K562 (cell line): Measurements from ENCODE around the gene AIFM3. TPM values are rescaled to one million over a fixed set of nuclear protein-coding genes. Genes with fewer than 3 reads are reported as not detected.

ENCODE experiments used
- CEBPG ChIP-seq, 3 experiments: fragments of 200-800 bp in 1 of 3; sonication (Bioruptor generic) in 1 of 3; sonication (generic) in 1 of 3; formaldehyde crosslinking in 1 of 3; IDR thresholded peaks in 2 of 3; conservative IDR thresholded peaks in 1 of 3; 2 replicates each; pipeline versions ENCODE4 v1.6.1 to v1.8.0; 2016 to 2022; ENCODE audit warnings: missing compliant biosample characterization in 2 of 3, missing genetic modification characterization in 2 of 3, mild to moderate bottlenecking in 1 of 3, missing genetic modification reagents in 1 of 3
- ESRRB ChIP-seq: fragments of 250-450 bp; sonication (Bioruptor Pico); IDR thresholded peaks from 2 replicates; pipeline ENCODE4 v1.5.0; 2020; ENCODE audit warnings: mild to moderate bottlenecking, moderate library complexity, borderline replicate concordance
- FOXP1 ChIP-seq: sonication (generic); formaldehyde crosslinking; IDR thresholded peaks from 2 replicates; pipeline ENCODE4 v1.8.0; 2022; ENCODE audit warnings: mild to moderate bottlenecking, missing genetic modification reagents
- KAT8 ChIP-seq: fragments of 450-650 bp; IDR thresholded peaks from 2 replicates; pipeline ENCODE4 v1.6.1; 2016; ENCODE audit warnings: low read depth, mild to moderate bottlenecking
- KLF10 ChIP-seq: fragments of 250-450 bp; sonication (Bioruptor Pico); IDR thresholded peaks from 2 replicates; pipeline ENCODE4 v1.6.1; 2021; ENCODE audit warnings: matching md5 sums
- MTA3 ChIP-seq: fragments of 450-650 bp; formaldehyde crosslinking; IDR thresholded peaks from 2 replicates; pipeline ENCODE4 v1.6.1; 2017; ENCODE audit warnings: mild to moderate bottlenecking, borderline replicate concordance
- PRMT5 ChIP-seq: sonication (generic); formaldehyde crosslinking; IDR thresholded peaks from 2 replicates; pipeline ENCODE4 v1.5.0; 2020; ENCODE audit warnings: missing genetic modification reagents
- RFX1 ChIP-seq: fragments of 450-650 bp; IDR thresholded peaks from 2 replicates; pipeline ENCODE4 v1.6.1; 2016; ENCODE audit warnings: mild to moderate bottlenecking, moderate library complexity
- SETDB1 ChIP-seq: IDR thresholded peaks from one replicate; pipeline ENCODE4 v1.6.1; 2012; ENCODE audit warnings: low read length, control low read depth, inconsistent platforms
- SREBF2 ChIP-seq: sonication (generic); formaldehyde crosslinking; IDR thresholded peaks from 2 replicates; pipeline ENCODE4 v1.4.0; 2020; ENCODE audit warnings: mild to moderate bottlenecking, missing genetic modification reagents
- STAT5A ChIP-seq: IDR thresholded peaks from 2 replicates; pipeline ENCODE4 v1.6.1; 2012; ENCODE audit warnings: low read length, inconsistent platforms, borderline replicate concordance
- TBP ChIP-seq: optimal IDR thresholded peaks from 2 replicates; pipeline ENCODE3; 2011; ENCODE audit warnings: low read depth, low read length, improper control_type of control experiment
- TRIM28 ChIP-seq: fragments of 450-650 bp; IDR thresholded peaks from 2 replicates; pipeline ENCODE4 v1.6.1; 2017
- XRCC5 ChIP-seq: fragments of 200-400 bp; formaldehyde crosslinking; IDR thresholded peaks from 2 replicates; pipeline ENCODE4 v1.6.1; 2017; ENCODE audit warnings: low read depth, mild to moderate bottlenecking, low read length
- ZBTB33 ChIP-seq: sonication (generic); formaldehyde crosslinking; IDR thresholded peaks from 2 replicates; pipeline ENCODE4 v1.8.1; 2023; ENCODE audit warnings: mild to moderate bottlenecking, missing genetic modification reagents
- ZNF445 ChIP-seq: fragments of 250-450 bp; sonication (Bioruptor Pico); IDR thresholded peaks from 2 replicates; pipeline ENCODE4 v1.4.0; 2020; ENCODE audit warnings: low read depth, mild to moderate bottlenecking, moderate library complexity
- ZNF707 ChIP-seq: fragments of 250-450 bp; sonication (Bioruptor Pico); conservative IDR thresholded peaks from 2 replicates; pipeline ENCODE4 v1.8.0; 2022; ENCODE audit warnings: inconsistent platforms, mild to moderate bottlenecking, moderate library complexity
- polyA plus RNA-seq, 8 experiments: library from polyadenylated mRNA; depleted of rRNA in 4 of 8; stranded (reverse) in 5 of 8; unstranded in 3 of 8; fragments of >200 nt; fragmentation: Nextera tagmentation in 2 of 8; fragmentation: Illumina TruSeq in 1 of 8; extraction: Ambion mirVana in 2 of 8; extraction: Trizol in 1 of 8; gene quantifications; 2 replicates each; pipeline versions ENCODE4 v1.2.1 to v1.2.3, GENCODE V29; 2011 to 2014; ENCODE audit warnings: inconsistent platforms in 1 of 8, missing spikeins in 1 of 8
- total RNA-seq, 7 experiments: library from RNA; depleted of rRNA in 6 of 7; stranded (reverse); fragments of >200 nt in 6 of 7; fragmentation: Illumina TruSeq in 2 of 7; extraction: Trizol in 2 of 7; gene quantifications; 2 replicates each; pipeline versions ENCODE4 v1.2.1 to v1.2.3, GENCODE V29; 2011 to 2021; ENCODE audit warnings: low replicate concordance in 1 of 7
- TF ChIP-seq, protein P1 (sequence below): fragments of 250-450 bp; sonication (Bioruptor Pico); IDR thresholded peaks from 2 replicates; pipeline ENCODE4 v1.9.0; 2021; ENCODE audit warnings: mild to moderate bottlenecking
- TF ChIP-seq, protein P2 (sequence below): fragments of 450-650 bp; formaldehyde crosslinking; IDR thresholded peaks from 2 replicates; pipeline ENCODE4 v1.4.0; 2020; ENCODE audit warnings: mild to moderate bottlenecking, mixed read lengths
- TF ChIP-seq, protein P3 (sequence below): fragments of 250-450 bp; sonication (Bioruptor Pico); IDR thresholded peaks from 2 replicates; pipeline ENCODE4 v1.9.0; 2021; ENCODE audit warnings: mild to moderate bottlenecking, inconsistent platforms
- TF ChIP-seq, protein P4 (sequence below): fragments of 250-450 bp; sonication (Bioruptor Pico); IDR thresholded peaks from 2 replicates; pipeline ENCODE4 v1.8.0; 2022; ENCODE audit warnings: moderate library complexity, mild to moderate bottlenecking, inconsistent platforms

Gene AIFM3
- total and polyA plus RNA-seq, 9 of the 15 experiments (the other 6 are each of a cell fraction or from before 2014, with no cell fraction given): 0.03 to 0.20 (median 0.07) TPM; not detected in 1

DNA sequence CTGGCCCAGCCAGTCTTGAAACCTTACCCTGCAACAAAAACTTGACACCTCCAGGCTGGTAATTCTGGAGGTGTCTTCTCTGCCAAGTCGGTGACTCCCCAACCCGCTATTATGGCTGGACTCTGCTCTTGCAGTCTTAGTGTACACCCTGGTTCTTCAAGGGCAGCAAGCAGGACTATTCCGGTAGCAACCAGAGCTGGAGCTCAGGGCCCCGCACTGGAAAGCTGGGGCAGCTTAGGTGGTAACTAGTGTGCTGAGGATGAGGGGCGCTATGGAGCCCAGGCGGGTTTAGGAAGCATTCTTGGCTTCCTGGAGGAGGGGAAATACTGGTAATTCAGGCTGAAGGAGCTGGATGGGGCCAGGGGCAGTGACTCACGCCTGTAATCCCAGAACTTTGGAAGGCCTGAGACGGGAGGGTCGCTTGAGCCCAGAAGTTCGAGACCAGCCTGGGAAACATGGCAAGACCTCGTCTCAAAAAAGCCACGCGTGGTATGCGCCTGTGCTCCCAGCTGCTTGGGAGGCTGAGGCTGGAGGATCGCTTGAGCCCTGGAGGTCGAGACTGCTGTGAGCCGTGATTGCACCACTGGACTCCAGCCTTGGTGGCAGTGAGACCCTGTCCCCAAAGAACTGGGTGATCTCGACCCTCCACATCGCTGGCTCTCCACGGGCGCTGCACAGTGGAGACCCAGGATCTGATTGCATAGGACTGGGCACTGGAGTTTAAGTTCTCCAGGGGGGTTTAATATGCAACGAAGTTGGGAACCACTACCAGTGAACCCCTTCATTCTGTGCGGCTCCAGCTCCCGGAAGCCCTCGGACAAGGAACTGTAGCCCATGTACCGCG lies 10.6 kb upstream of the AIFM3 start (continued):
- TF ChIP-seq, protein P1, sequence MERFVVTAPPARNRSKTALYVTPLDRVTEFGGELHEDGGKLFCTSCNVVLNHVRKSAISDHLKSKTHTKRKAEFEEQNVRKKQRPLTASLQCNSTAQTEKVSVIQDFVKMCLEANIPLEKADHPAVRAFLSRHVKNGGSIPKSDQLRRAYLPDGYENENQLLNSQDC (CRISPR knock-in tag): peak; percentile 28
- no peak for TF ChIP-seq TRIM28
- TF ChIP-seq TBP: no peak
- TF ChIP-seq MTA3: no peak
- no peak for TF ChIP-seq ESRRB (CRISPR knock-in tag)
- TF ChIP-seq SREBF2 (CRISPR knock-in tag): no peak
- TF ChIP-seq CEBPG (CRISPR knock-in tag; IDR thresholded peaks at IDR 0.05): peak; percentile 43; the same call in 1 of the 2 replicates
- TF ChIP-seq CEBPG (tag; conservative IDR thresholded peaks at IDR 0.05 in 1 of 2, IDR thresholded peaks at IDR 0.05 in 1 of 2): no peak
- TF ChIP-seq ZNF707: no peak
- TF ChIP-seq FOXP1: 0 out of 2 replicates have a peak, but pooled peaks have one; percentile 54
- TF ChIP-seq RFX1: no peak
- TF ChIP-seq, protein P2, sequence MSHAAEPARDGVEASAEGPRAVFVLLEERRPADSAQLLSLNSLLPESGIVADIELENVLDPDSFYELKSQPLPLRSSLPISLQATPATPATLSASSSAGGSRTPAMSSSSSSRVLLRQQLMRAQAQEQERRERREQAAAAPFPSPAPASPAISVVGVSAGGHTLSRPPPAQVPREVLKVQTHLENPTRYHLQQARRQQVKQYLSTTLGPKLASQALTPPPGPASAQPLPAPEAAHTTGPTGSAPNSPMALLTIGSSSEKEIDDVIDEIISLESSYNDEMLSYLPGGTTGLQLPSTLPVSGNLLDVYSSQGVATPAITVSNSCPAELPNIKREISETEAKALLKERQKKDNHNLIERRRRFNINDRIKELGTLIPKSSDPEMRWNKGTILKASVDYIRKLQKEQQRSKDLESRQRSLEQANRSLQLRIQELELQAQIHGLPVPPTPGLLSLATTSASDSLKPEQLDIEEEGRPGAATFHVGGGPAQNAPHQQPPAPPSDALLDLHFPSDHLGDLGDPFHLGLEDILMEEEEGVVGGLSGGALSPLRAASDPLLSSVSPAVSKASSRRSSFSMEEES: peak; percentile 23; the same call in 1 of the 2 replicates
- peak; percentile 96 for TF ChIP-seq ZBTB33
- TF ChIP-seq, protein P3, sequence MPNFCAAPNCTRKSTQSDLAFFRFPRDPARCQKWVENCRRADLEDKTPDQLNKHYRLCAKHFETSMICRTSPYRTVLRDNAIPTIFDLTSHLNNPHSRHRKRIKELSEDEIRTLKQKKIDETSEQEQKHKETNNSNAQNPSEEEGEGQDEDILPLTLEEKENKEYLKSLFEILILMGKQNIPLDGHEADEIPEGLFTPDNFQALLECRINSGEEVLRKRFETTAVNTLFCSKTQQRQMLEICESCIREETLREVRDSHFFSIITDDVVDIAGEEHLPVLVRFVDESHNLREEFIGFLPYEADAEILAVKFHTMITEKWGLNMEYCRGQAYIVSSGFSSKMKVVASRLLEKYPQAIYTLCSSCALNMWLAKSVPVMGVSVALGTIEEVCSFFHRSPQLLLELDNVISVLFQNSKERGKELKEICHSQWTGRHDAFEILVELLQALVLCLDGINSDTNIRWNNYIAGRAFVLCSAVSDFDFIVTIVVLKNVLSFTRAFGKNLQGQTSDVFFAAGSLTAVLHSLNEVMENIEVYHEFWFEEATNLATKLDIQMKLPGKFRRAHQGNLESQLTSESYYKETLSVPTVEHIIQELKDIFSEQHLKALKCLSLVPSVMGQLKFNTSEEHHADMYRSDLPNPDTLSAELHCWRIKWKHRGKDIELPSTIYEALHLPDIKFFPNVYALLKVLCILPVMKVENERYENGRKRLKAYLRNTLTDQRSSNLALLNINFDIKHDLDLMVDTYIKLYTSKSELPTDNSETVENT (CRISPR knock-in tag): peak; percentile 47; the same call in 1 of the 2 replicates
- TF ChIP-seq XRCC5: 0 out of 2 replicates have a peak, but pooled peaks have one; percentile 9
- no peak for TF ChIP-seq KAT8
- TF ChIP-seq PRMT5 (CRISPR knock-in tag): peak; percentile 55; the same call in 1 of the 2 replicates
- TF ChIP-seq, protein P4, sequence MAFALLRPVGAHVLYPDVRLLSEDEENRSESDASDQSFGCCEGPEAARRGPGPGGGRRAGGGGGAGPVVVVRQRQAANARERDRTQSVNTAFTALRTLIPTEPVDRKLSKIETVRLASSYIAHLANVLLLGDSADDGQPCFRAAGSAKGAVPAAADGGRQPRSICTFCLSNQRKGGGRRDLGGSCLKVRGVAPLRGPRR (CRISPR knock-in tag): no peak
- peak; percentile 33; the same call in 1 of the 2 replicates for TF ChIP-seq KLF10
- TF ChIP-seq ZNF445: no peak
- no peak for TF ChIP-seq STAT5A
- peak; percentile 41 for TF ChIP-seq SETDB1
